Stimulated activated CD4-positive, alpha-beta T cell treated with anti-CD3 and anti-CD28 coated beads, Interleukin-1b, Interleukin-23, amount 100 ng/mL, for 4 hours (primary cell): ENCODE data around the gene RABEP2.
A peak's percentile ranks its signal among the peaks of the same experiment; 100 is the strongest.
"Not testable (repeated sequence)": the region's sequence is repeated elsewhere in the genome, so short reads cannot be mapped to it uniquely, and the experiment has no call there.

Source experiments
- DNase-seq, 2 donors: peaks; one replicate each; pipeline ENCODE4 v3.0.0-alpha.2; 2020; ENCODE audit warnings: low read depth in 2 of 2

RABEP2 gene

GRCh38 chr16:28879261-28879840 lies 45.7 kb downstream of the RABEP2 start:
- DNase-seq = no peak

GRCh38 chr16:28878083-28878926 lies 46.7 kb downstream of the RABEP2 start, which contains the start of gene ATP2A1:
ATP2A1 (plus strand) TSS chr16:28878488; CDS start chr16:28878672, 184 bp downstream.
- no peak for DNase-seq

- no peak for DNase-seq
These were observed 47.4 kb downstream of the RABEP2 start for GRCh38 chr16:28877655-28878000.

GRCh38 chr16:28876973-28877654 lies 47.9 kb downstream of the RABEP2 start:
- DNase-seq = no peak

GRCh38 chr16:28876019-28876659 lies 48.9 kb downstream of the RABEP2 start:
- DNase-seq = no peak

GRCh38 chr16:28875134-28876018 lies 49.7 kb downstream of the RABEP2 start:
- DNase-seq = no peak

GRCh38 chr16:28874406-28874805 lies 50.6 kb downstream of the RABEP2 start:
- DNase-seq = no peak

- peak; percentile 37 to 46 for DNase-seq
These were observed 51.4 kb downstream of the RABEP2 start for GRCh38 chr16:28873543-28874201.

- no peak for DNase-seq
These were observed 52.1 kb downstream of the RABEP2 start for GRCh38 chr16:28872952-28873351.

GRCh38 chr16:28869201-28869600 lies 55.8 kb downstream of the RABEP2 start:
- no peak for DNase-seq

GRCh38 chr16:28867646-28868045 lies 57.4 kb downstream of the RABEP2 start:
- not testable (repeated sequence) for DNase-seq

- no peak for DNase-seq
These were observed 57.8 kb downstream of the RABEP2 start for GRCh38 chr16:28867241-28867640.

GRCh38 chr16:28866454-28866804 lies 58.6 kb downstream of the RABEP2 start:
- no peak for DNase-seq

- no peak for DNase-seq
These were observed 59.1 kb downstream of the RABEP2 start for GRCh38 chr16:28865722-28866453.

GRCh38 chr16:28865001-28865688 lies 59.9 kb downstream of the RABEP2 start:
- no peak for DNase-seq

GRCh38 chr16:28863929-28864793 lies 60.9 kb downstream of the RABEP2 start:
- no peak for DNase-seq

- DNase-seq = no peak
These were observed 65.7 kb downstream of the RABEP2 start for GRCh38 chr16:28859326-28859725.

- DNase-seq = no peak
These were observed 66.6 kb downstream of the RABEP2 start for GRCh38 chr16:28858421-28858820.
